SU-DHL-6 (cell line): ENCODE measurements around the gene PARVA.

Source experiments
- EZH2phosphoT487 ChIP-seq: fragments of 200-600 bp; sonication (generic), shearing (Covaris generic); conservative IDR thresholded peaks from 2 replicates; pipeline ENCODE4 v1.6.1; 2018; ENCODE audit warnings: mild to moderate bottlenecking, antibody characterized with exemption, low read length, moderate library complexity, mixed read lengths
- TF ChIP-seq, protein P1 (sequence below): fragments of 200-600 bp; sonication (generic); IDR thresholded peaks from one replicate; pipeline ENCODE4 v1.5.1; 2017; ENCODE audit warnings: antibody characterized with exemption, mild to moderate bottlenecking, low read length, moderate library complexity; ENCODE audit not compliant: insufficient read depth, poor library complexity, severe bottlenecking

- TF ChIP-seq, protein P1, sequence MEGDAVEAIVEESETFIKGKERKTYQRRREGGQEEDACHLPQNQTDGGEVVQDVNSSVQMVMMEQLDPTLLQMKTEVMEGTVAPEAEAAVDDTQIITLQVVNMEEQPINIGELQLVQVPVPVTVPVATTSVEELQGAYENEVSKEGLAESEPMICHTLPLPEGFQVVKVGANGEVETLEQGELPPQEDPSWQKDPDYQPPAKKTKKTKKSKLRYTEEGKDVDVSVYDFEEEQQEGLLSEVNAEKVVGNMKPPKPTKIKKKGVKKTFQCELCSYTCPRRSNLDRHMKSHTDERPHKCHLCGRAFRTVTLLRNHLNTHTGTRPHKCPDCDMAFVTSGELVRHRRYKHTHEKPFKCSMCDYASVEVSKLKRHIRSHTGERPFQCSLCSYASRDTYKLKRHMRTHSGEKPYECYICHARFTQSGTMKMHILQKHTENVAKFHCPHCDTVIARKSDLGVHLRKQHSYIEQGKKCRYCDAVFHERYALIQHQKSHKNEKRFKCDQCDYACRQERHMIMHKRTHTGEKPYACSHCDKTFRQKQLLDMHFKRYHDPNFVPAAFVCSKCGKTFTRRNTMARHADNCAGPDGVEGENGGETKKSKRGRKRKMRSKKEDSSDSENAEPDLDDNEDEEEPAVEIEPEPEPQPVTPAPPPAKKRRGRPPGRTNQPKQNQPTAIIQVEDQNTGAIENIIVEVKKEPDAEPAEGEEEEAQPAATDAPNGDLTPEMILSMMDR: no peak
- TF ChIP-seq EZH2phosphoT487: no peak
Observed at GRCh38 chr11:12429155-12429554, 51.8 kb downstream of the PARVA start.
